K562 (cell line): Measurements from ENCODE around the gene SUCNR1. TPM values are rescaled to one million over a fixed set of nuclear protein-coding genes. Genes with fewer than 3 reads are reported as not detected.

Source experiments
- JUNB ChIP-seq: fragments of 450-650 bp; formaldehyde crosslinking; conservative IDR thresholded peaks from 2 replicates; pipeline ENCODE4 v1.4.0; 2020; ENCODE audit warnings: mild to moderate bottlenecking
- KLF1 ChIP-seq: fragments of 450-650 bp; IDR thresholded peaks from 2 replicates; pipeline ENCODE4 v1.6.1; 2016; ENCODE audit warnings: missing genetic modification characterization, missing compliant biosample characterization
- RAD21 ChIP-seq, 2 experiments: fragments of 250-450 bp in 1 of 2; fragments of 450-650 bp in 1 of 2; sonication (Bioruptor Pico) in 1 of 2; formaldehyde crosslinking in 1 of 2; IDR thresholded peaks in 1 of 2; conservative IDR thresholded peaks in 1 of 2; 2 replicates each; pipeline versions ENCODE4 v1.4.0 to v1.8.0; 2020 to 2022; ENCODE audit warnings: mild to moderate bottlenecking in 2 of 2, moderate library complexity in 1 of 2
- SETDB1 ChIP-seq: IDR thresholded peaks from one replicate; pipeline ENCODE4 v1.6.1; 2012; ENCODE audit warnings: low read length, control low read depth, inconsistent platforms
- TCF3 ChIP-seq: sonication (generic); formaldehyde crosslinking; IDR thresholded peaks from 2 replicates; pipeline ENCODE4 v1.4.0; 2020; ENCODE audit warnings: mild to moderate bottlenecking, missing genetic modification reagents
- ZNF224 ChIP-seq: sonication (generic); formaldehyde crosslinking; IDR thresholded peaks from 2 replicates; pipeline ENCODE4 v1.8.0; 2022; ENCODE audit warnings: mild to moderate bottlenecking, missing genetic modification reagents
- ZNF445 ChIP-seq: fragments of 250-450 bp; sonication (Bioruptor Pico); IDR thresholded peaks from 2 replicates; pipeline ENCODE4 v1.4.0; 2020; ENCODE audit warnings: low read depth, mild to moderate bottlenecking, moderate library complexity
- polyA plus RNA-seq, 8 experiments: library from polyadenylated mRNA; depleted of rRNA in 4 of 8; stranded (reverse) in 5 of 8; unstranded in 3 of 8; fragments of >200 nt; fragmentation: Nextera tagmentation in 2 of 8; fragmentation: Illumina TruSeq in 1 of 8; extraction: Ambion mirVana in 2 of 8; extraction: Trizol in 1 of 8; gene quantifications; 2 replicates each; pipeline versions ENCODE4 v1.2.1 to v1.2.3, GENCODE V29; 2011 to 2014; ENCODE audit warnings: inconsistent platforms in 1 of 8, missing spikeins in 1 of 8
- total RNA-seq, 7 experiments: library from RNA; depleted of rRNA in 6 of 7; stranded (reverse); fragments of >200 nt in 6 of 7; fragmentation: Illumina TruSeq in 2 of 7; extraction: Trizol in 2 of 7; gene quantifications; 2 replicates each; pipeline versions ENCODE4 v1.2.1 to v1.2.3, GENCODE V29; 2011 to 2021; ENCODE audit warnings: low replicate concordance in 1 of 7
- TF ChIP-seq, protein P1 (sequence below), 2 experiments: fragments of 450-650 bp; IDR thresholded peaks; 2 replicates each; pipeline ENCODE4 v1.6.1; 2016; ENCODE audit warnings: mild to moderate bottlenecking in 2 of 2, borderline replicate concordance in 1 of 2, low read depth in 1 of 2, moderate library complexity in 1 of 2
- TF ChIP-seq, protein P2 (sequence below): fragments of 250-450 bp; sonication (Bioruptor Pico); IDR thresholded peaks from 2 replicates; pipeline ENCODE4 v1.4.0; 2020; ENCODE audit warnings: mild to moderate bottlenecking, moderate library complexity, borderline replicate concordance
- TF ChIP-seq, protein P3 (sequence below): fragments of 250-450 bp; sonication (Bioruptor Pico); IDR thresholded peaks from 2 replicates; pipeline ENCODE4 v1.8.0; 2021; ENCODE audit warnings: borderline replicate concordance, mild to moderate bottlenecking, moderate library complexity; ENCODE audit not compliant: poor library complexity, severe bottlenecking
- TF ChIP-seq, protein P4 (sequence below): fragments of 450-650 bp; IDR thresholded peaks from 2 replicates; pipeline ENCODE4 v1.6.1; 2014; ENCODE audit warnings: low read depth, mild to moderate bottlenecking, moderate library complexity, borderline replicate concordance

SUCNR1 gene
- total and polyA plus RNA-seq, 9 of the 15 experiments (the other 6 are each of a cell fraction or from before 2014, with no cell fraction given) = 0.04 to 0.54 (median 0.13) TPM

DNA sequence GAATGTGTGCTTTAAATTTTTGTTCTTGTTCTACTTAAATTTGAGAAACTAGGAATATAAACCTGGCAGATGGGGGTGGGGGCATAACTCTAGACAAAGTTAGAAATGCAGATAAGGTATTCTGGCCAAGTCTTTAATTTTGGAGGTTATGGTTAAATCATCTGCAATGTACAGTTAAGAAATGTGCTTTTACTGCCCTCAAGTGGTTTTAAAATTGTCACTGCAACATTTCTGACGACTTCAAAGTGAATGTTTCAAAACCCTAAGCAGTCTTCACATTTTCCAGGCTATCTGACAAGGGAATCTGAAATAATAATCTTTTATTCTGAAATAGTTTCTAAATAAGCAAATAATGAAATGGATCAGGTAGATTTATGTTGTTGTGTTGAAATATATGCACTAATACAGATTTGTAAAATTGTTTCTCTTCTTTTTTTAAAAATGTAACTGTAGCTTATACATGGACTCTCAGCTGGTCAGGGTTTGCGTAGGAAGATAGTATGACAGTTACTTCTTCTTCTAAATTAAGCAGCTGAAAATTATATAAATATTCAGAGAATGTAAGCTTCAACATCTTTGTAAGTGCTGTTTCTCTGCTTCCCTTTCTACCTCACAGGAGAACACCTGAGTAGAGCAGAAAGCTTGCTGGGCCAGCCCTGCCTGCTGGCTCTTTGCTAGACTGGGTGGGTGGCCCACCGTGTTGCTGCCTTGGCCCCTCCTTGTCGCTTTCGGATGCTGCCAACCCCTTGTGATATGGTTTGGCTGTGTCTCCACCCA, 45.0 kb downstream of the SUCNR1 start (continued):
- TF ChIP-seq, protein P1, sequence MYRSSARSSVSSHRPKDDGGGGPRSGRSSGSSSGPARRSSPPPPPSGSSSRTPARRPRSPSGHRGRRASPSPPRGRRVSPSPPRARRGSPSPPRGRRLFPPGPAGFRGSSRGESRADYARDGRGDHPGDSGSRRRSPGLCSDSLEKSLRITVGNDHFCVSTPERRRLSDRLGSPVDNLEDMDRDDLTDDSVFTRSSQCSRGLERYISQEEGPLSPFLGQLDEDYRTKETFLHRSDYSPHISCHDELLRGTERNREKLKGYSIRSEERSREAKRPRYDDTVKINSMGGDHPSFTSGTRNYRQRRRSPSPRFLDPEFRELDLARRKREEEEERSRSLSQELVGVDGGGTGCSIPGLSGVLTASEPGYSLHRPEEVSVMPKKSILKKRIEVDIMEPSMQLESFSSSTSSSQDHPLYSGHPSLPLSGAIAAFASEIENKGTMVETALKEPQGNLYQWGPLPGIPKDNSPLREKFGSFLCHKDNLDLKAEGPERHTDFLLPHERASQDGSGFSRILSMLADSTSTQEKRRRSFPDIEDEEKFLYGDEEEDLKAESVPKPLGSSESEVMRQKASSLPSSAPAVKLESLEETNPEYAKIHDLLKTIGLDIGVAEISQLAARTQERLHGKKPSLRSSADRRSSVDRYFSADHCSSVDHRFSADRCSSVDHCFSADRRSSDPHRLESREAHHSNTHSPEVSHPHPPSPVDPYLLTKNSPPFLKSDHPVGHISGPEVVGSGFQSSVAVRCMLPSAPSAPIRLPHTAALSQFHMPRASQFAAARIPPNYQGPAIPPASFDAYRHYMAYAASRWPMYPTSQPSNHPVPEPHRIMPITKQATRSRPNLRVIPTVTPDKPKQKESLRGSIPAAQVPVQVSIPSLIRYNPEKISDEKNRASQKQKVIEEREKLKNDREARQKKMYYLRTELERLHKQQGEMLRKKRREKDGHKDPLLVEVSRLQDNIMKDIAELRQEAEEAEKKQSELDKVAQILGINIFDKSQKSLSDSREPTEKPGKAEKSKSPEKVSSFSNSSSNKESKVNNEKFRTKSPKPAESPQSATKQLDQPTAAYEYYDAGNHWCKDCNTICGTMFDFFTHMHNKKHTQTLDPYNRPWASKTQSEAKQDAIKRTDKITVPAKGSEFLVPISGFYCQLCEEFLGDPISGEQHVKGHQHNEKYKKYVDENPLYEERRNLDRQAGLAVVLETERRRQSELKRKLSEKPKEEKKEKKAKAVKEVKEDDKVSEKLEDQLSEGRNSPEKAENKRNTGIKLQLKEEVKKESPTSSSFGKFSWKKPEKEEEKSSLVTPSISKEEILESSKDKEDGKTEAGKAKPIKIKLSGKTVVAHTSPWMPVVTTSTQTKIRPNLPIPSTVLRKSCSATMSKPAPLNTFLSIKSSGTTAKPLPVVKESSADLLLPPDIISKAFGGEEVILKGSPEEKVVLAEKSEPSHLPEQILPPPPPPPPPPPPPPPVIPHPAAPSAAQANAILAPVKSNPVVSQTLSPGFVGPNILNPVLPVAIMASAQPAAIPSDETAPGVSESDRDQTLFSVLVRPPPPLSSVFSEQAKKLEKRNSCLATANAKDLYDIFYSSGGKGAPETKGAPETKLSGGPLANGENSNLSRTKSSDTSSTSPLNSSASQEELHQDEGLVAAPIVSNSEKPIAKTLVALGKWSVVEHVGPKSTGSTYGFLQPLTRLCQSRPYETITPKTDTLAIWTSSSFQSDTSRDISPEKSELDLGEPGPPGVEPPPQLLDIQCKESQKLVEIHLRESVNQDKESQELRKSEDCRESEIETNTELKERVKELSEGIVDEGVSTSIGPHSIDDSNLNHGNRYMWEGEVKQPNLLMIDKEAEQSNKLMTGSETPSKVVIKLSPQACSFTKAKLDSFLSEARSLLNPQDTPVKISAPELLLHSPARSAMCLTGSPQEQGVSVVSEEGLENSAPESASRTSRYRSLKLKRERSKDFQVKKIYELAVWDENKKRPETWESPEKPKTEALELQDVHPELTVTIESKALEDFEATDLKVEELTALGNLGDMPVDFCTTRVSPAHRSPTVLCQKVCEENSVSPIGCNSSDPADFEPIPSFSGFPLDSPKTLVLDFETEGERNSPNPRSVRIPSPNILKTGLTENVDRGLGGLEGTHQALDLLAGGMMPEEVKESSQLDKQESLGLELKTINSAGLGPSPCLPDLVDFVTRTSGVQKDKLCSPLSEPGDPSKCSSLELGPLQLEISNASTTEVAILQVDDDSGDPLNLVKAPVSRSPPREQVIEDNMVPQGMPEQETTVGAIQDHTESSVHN (IDR thresholded peaks at IDR 0.05; ENCODE audit: borderline replicate concordance in 1 of 2, low read depth in 1 of 2) = no peak
- TF ChIP-seq, protein P2, sequence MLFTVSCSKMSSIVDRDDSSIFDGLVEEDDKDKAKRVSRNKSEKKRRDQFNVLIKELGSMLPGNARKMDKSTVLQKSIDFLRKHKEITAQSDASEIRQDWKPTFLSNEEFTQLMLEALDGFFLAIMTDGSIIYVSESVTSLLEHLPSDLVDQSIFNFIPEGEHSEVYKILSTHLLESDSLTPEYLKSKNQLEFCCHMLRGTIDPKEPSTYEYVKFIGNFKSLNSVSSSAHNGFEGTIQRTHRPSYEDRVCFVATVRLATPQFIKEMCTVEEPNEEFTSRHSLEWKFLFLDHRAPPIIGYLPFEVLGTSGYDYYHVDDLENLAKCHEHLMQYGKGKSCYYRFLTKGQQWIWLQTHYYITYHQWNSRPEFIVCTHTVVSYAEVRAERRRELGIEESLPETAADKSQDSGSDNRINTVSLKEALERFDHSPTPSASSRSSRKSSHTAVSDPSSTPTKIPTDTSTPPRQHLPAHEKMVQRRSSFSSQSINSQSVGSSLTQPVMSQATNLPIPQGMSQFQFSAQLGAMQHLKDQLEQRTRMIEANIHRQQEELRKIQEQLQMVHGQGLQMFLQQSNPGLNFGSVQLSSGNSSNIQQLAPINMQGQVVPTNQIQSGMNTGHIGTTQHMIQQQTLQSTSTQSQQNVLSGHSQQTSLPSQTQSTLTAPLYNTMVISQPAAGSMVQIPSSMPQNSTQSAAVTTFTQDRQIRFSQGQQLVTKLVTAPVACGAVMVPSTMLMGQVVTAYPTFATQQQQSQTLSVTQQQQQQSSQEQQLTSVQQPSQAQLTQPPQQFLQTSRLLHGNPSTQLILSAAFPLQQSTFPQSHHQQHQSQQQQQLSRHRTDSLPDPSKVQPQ (CRISPR knock-in tag) = no peak
- TF ChIP-seq, protein P3, sequence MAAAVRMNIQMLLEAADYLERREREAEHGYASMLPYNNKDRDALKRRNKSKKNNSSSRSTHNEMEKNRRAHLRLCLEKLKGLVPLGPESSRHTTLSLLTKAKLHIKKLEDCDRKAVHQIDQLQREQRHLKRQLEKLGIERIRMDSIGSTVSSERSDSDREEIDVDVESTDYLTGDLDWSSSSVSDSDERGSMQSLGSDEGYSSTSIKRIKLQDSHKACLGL (CRISPR knock-in tag) = no peak
- TF ChIP-seq ZNF445 (no peak), SETDB1 (no peak), KLF1 (tag) (no peak), TCF3 (no peak), JUNB (CRISPR knock-in tag) (no peak), RAD21 (CRISPR knock-in tag; conservative IDR thresholded peaks at IDR 0.05 in 1 of 2, IDR thresholded peaks at IDR 0.05 in 1 of 2) (peak; percentile 94 to 95), ZNF224 (CRISPR knock-in tag) (no peak)
- TF ChIP-seq, protein P4, sequence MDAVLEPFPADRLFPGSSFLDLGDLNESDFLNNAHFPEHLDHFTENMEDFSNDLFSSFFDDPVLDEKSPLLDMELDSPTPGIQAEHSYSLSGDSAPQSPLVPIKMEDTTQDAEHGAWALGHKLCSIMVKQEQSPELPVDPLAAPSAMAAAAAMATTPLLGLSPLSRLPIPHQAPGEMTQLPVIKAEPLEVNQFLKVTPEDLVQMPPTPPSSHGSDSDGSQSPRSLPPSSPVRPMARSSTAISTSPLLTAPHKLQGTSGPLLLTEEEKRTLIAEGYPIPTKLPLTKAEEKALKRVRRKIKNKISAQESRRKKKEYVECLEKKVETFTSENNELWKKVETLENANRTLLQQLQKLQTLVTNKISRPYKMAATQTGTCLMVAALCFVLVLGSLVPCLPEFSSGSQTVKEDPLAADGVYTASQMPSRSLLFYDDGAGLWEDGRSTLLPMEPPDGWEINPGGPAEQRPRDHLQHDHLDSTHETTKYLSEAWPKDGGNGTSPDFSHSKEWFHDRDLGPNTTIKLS = no peak
